Peyer's patch (tissue), 4 donors: Measurements from ENCODE around the gene MTNR1A. TPM values are rescaled to one million over a fixed set of nuclear protein-coding genes. Genes with fewer than 3 reads are reported as not detected.

Experiments used
- DNase-seq, 3 donors: peaks; one replicate each; pipeline ENCODE4 v3.0.0-alpha.2; 2017 to 2019
- H3K27ac ChIP-seq, 4 donors: fragments of 200-600 bp; sonication (generic); one replicate each; pipeline ENCODE4 v1.5.1; 2016 to 2019
- H3K27me3 ChIP-seq, 2 donors: fragments of 200-600 bp; sonication (generic); one replicate each; pipeline ENCODE4 v1.5.1; 2019
- H3K36me3 ChIP-seq, 3 donors: fragments of 200-600 bp; sonication (generic); one replicate each; pipeline ENCODE4 v1.5.1; 2016 to 2019
- H3K4me1 ChIP-seq, 4 donors: fragments of 200-600 bp; sonication (generic); one replicate each; pipeline ENCODE4 v1.5.1; 2016 to 2019
- H3K4me3 ChIP-seq, 4 donors: fragments of 200-600 bp; sonication (generic); 1 replicate in 3 of 4; 2 replicates in 1 of 4; pipeline ENCODE4 v1.5.1; 2016 to 2019; ENCODE audit warnings: mild to moderate bottlenecking in 1 of 4
- H3K9me3 ChIP-seq, 4 donors: fragments of 200-600 bp; sonication (generic); one replicate each; pipeline ENCODE4 v1.5.1; 2016 to 2019; ENCODE audit warnings: mild to moderate bottlenecking in 1 of 4
- POLR2A ChIP-seq, 2 donors: fragments of 450-650 bp; IDR thresholded peaks; one replicate each; pipeline ENCODE4 v1.5.1; 2017; ENCODE audit warnings: antibody characterized with exemption in 2 of 2, mild to moderate bottlenecking in 2 of 2, moderate library complexity in 2 of 2
- total RNA-seq, 4 donors: library from RNA; depleted of rRNA; stranded (reverse); fragments of >200 nt; gene quantifications; one replicate each; pipeline ENCODE4 v1.1.0, GENCODE V29; 2016
- TF ChIP-seq, protein P1 (sequence below), 6 experiments: fragments of 450-650 bp in 4 of 6; fragments of 200-600 bp in 2 of 6; sonication (generic) in 1 of 6; IDR thresholded peaks; one replicate each; pipeline ENCODE4 v1.5.1; 2017 to 2019; ENCODE audit warnings: antibody characterized with exemption in 6 of 6, mild to moderate bottlenecking in 3 of 6, moderate library complexity in 1 of 6

MTNR1A gene
- total RNA-seq, 4 donors from 2014 or later = not detected

DNA sequence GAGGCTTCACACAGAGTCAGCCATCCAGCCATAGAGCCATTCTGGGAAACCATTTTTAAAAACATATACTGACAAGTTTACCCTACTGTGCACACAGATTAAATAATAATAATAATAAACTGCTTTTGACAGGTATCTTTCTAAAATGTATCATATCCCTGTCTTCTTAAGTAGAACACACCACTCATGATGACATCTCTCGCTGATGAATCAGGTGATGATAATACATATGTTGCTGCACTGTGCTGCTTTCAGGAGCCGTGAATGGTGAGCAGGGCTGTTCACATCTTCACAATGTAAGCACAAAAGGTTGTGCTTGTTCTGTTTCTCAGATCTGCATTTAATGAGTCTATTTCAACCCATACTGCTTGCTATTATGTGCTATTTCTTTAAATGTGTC lies 3.5 kb downstream of the MTNR1A start:
- Histone ChIP-seq H3K27me3 (no peaks in the 10 kb centered on the region), H3K27ac (no peak overlapping the region), H3K9me3 (peaks cover 0 to 3% (median 0%) of the 10 kb centered on the region in 4 donors), H3K36me3 (no peaks in the 10 kb centered on the region), H3K4me3 (no peak overlapping the region), H3K4me1 (peaks cover 0 to 14% (median 0%) of the 10 kb centered on the region in 4 donors)
- DNase-seq = no peak
- no peak for TF ChIP-seq POLR2A (IDR thresholded peaks at IDR 0.05)
- TF ChIP-seq, protein P1, sequence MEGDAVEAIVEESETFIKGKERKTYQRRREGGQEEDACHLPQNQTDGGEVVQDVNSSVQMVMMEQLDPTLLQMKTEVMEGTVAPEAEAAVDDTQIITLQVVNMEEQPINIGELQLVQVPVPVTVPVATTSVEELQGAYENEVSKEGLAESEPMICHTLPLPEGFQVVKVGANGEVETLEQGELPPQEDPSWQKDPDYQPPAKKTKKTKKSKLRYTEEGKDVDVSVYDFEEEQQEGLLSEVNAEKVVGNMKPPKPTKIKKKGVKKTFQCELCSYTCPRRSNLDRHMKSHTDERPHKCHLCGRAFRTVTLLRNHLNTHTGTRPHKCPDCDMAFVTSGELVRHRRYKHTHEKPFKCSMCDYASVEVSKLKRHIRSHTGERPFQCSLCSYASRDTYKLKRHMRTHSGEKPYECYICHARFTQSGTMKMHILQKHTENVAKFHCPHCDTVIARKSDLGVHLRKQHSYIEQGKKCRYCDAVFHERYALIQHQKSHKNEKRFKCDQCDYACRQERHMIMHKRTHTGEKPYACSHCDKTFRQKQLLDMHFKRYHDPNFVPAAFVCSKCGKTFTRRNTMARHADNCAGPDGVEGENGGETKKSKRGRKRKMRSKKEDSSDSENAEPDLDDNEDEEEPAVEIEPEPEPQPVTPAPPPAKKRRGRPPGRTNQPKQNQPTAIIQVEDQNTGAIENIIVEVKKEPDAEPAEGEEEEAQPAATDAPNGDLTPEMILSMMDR (IDR thresholded peaks at IDR 0.05) = no peak

DNA sequence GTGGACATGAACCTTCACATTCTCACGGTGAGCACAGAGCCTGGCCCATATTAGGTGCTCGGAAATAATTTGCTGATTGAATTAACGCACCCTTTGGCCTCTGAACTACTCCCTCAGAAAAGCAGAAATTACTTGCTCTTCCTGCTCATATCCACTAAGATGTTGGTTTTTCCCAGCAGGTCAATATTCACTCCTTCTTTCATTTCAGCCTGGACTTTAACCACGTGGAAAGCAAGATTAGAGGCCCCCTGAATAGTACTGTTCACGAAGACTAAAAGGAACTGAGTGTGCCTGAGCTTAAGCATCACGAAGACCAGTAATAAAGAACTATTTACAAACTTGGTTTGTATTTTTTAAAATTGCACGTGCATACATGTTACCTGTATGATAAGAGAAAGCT lies 9.9 kb downstream of the MTNR1A start:
- H3K4me1 ChIP-seq = no peaks in the 10 kb centered on the region
- H3K36me3 ChIP-seq = no peaks in the 10 kb centered on the region
- no peak overlapping the region for H3K4me3 ChIP-seq
- no peaks in the 10 kb centered on the region for H3K27me3 ChIP-seq
- H3K9me3 ChIP-seq = peaks cover 0 to 3% (median 0%) of the 10 kb centered on the region in 4 donors
- TF ChIP-seq, protein P1 (IDR thresholded peaks at IDR 0.05) = no peak
- no peak for TF ChIP-seq POLR2A (IDR thresholded peaks at IDR 0.05)
- no peak for DNase-seq
- H3K27ac ChIP-seq = no peak overlapping the region

DNA sequence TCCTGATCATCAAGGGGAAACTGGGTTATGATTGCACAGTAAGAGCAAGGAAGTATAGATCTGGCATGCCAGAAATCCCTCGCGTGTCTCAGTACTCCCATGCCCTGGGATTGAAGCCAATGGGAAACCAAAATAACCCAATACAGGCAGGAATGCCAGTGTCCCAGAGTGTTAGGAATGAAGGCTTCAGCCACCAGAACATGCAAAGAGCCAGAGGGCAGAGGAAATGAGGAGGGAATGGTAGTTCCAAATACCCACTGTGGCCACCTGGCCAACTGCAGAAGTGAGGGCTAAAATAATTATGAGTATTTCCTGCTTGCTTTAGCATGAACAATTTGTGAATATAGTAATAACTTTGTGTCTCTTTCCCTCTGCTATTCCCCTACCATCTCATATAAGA lies 12.2 kb downstream of the MTNR1A start:
- Histone ChIP-seq H3K9me3 (peaks cover 0 to 3% (median 0%) of the 10 kb centered on the region in 4 donors), H3K36me3 (no peaks in the 10 kb centered on the region), H3K27me3 (no peaks in the 10 kb centered on the region), H3K27ac (no peak overlapping the region), H3K4me1 (no peaks in the 10 kb centered on the region), H3K4me3 (no peak overlapping the region)
- no peak for DNase-seq
- TF ChIP-seq, protein P1 (IDR thresholded peaks at IDR 0.05) = no peak
- no peak for TF ChIP-seq POLR2A (IDR thresholded peaks at IDR 0.05)

DNA sequence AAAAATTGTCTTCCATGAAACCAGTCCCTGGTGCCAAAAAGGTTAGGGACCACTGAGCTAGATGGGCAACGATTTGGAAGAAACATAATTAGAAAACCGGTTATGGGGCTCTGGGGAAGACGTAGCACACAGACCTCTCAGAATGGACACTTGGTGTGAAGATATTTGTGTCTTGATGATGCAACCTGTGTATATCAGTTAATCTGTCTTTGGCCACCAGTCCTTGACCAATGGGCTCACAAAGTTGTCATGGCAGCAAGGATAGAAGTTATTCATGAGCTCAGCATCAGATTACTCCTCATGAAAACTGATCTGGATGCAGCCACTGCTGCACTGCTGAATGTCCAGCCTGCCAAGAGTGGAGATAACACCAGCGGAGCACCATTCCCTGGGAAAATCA lies 13.6 kb downstream of the MTNR1A start:
- H3K4me3 ChIP-seq = no peak overlapping the region
- TF ChIP-seq, protein P1 (IDR thresholded peaks at IDR 0.05) = no peak
- no peak for TF ChIP-seq POLR2A (IDR thresholded peaks at IDR 0.05)
- H3K27me3 ChIP-seq = no peaks in the 10 kb centered on the region
- no peak for DNase-seq
- no peaks in the 10 kb centered on the region for H3K9me3 ChIP-seq
- no peak overlapping the region for H3K27ac ChIP-seq
- H3K36me3 ChIP-seq = no peaks in the 10 kb centered on the region
- H3K4me1 ChIP-seq = no peaks in the 10 kb centered on the region

DNA sequence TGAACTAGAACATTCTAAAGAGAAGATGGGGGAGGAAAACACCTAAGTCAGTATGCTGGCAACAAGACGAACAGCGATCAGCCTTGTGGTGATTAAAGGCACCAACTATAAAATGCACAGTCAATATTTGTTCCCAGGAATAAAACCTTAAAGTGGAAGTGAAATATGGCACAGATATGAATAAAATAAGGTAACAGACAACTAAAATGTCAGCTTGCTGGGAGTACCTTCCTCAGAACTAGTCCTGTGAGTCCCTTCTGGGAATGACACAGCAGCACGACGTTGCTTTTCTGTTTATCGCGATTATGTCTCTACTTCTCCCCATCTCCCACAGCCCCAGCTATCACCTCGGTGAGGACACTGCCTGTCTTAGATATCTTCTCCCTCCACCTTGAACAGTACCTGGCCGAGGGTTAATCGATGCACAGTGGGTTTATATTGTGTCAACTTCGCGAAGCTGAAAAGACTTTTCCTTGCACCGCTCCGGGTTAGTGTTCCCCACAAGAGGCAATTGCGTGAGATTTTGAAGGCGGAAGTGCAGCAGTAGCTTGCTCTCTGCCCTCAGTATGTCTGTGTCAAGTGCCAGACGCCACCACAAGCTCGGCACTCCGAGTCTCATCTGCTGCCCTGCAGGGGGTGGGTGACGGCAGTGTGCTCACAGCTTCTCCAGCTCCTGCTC lies 17.4 kb downstream of the MTNR1A start:
- no peak overlapping the region for H3K4me3 ChIP-seq
- H3K27ac ChIP-seq = no peak overlapping the region
- TF ChIP-seq, protein P1 (IDR thresholded peaks at IDR 0.05) = no peak
- TF ChIP-seq POLR2A (IDR thresholded peaks at IDR 0.05) = no peak
- no peak for DNase-seq
- H3K9me3 ChIP-seq = no peaks in the 10 kb centered on the region
- no peaks in the 10 kb centered on the region for H3K27me3 ChIP-seq
- no peaks in the 10 kb centered on the region for H3K36me3 ChIP-seq
- H3K4me1 ChIP-seq = no peaks in the 10 kb centered on the region
